K562 (cell line): Measurements from ENCODE around the gene TRMT1. TPM values are rescaled to one million over a fixed set of nuclear protein-coding genes. Genes with fewer than 3 reads are reported as not detected.
A peak's percentile ranks its signal among the peaks of the same experiment; 100 is the strongest.

Experiments
- BDP1 ChIP-seq: IDR thresholded peaks from 3 replicates; pipeline ENCODE4 v1.6.1; 2011; ENCODE audit not compliant: insufficient read length, insufficient read depth
- ETV5 ChIP-seq: sonication (generic); formaldehyde crosslinking; IDR thresholded peaks from 2 replicates; pipeline ENCODE4 v1.4.0; 2020; ENCODE audit warnings: low read depth, mild to moderate bottlenecking, missing genetic modification reagents
- JUN ChIP-seq, 2 experiments: sonication (generic) in 1 of 2; formaldehyde crosslinking in 1 of 2; IDR thresholded peaks; 2 replicates each; pipeline versions ENCODE4 v1.6.1 to v1.8.0; 2012 to 2022; ENCODE audit warnings: borderline replicate concordance in 2 of 2, mild to moderate bottlenecking in 2 of 2, improper control_type of control experiment in 1 of 2, low read depth in 1 of 2, low read length in 1 of 2, missing genetic modification reagents in 1 of 2
- KDM2B ChIP-seq: fragments of 250-450 bp; sonication (Bioruptor Pico); IDR thresholded peaks from 2 replicates; pipeline ENCODE4 v1.8.0; 2021; ENCODE audit warnings: mild to moderate bottlenecking, moderate library complexity
- POLR2AphosphoS2 ChIP-seq: IDR thresholded peaks from 2 replicates; pipeline ENCODE4 v1.6.1; 2012; ENCODE audit warnings: low read length, improper control_type of control experiment
- PTTG1 ChIP-seq: fragments of 450-650 bp; IDR thresholded peaks from 2 replicates; pipeline ENCODE4 v1.6.1; 2016; ENCODE audit warnings: low read depth, mild to moderate bottlenecking, missing genetic modification characterization, missing compliant biosample characterization
- RAD51 ChIP-seq: fragments of 450-650 bp; IDR thresholded peaks from 2 replicates; pipeline ENCODE4 v1.7.1; 2016; ENCODE audit warnings: low read depth, mild to moderate bottlenecking, borderline replicate concordance
- RFX1 ChIP-seq: fragments of 450-650 bp; IDR thresholded peaks from 2 replicates; pipeline ENCODE4 v1.6.1; 2016; ENCODE audit warnings: mild to moderate bottlenecking, moderate library complexity
- SIRT6 ChIP-seq: IDR thresholded peaks from one replicate; pipeline ENCODE4 v1.6.1; 2012; ENCODE audit warnings: low read depth, mild to moderate bottlenecking, control low read depth, inconsistent platforms, low read length, moderate library complexity
- TCFL5 ChIP-seq: fragments of 250-450 bp; sonication (Bioruptor Pico); conservative IDR thresholded peaks from 2 replicates; pipeline ENCODE4 v1.6.1; 2021; ENCODE audit warnings: mild to moderate bottlenecking, moderate library complexity, matching md5 sums
- TRIM28 ChIP-seq: fragments of 450-650 bp; IDR thresholded peaks from 2 replicates; pipeline ENCODE4 v1.6.1; 2017
- U2AF1 ChIP-seq: fragments of 200-400 bp; formaldehyde crosslinking; optimal IDR thresholded peaks from 2 replicates; pipeline ENCODE3; 2017; ENCODE audit warnings: mild to moderate bottlenecking, low read depth, low read length, moderate library complexity
- ZNF23 ChIP-seq: fragments of 250-450 bp; sonication (Bioruptor Pico); IDR thresholded peaks from 2 replicates; pipeline ENCODE4 v1.4.0; 2020; ENCODE audit warnings: mild to moderate bottlenecking
- ZNF431 ChIP-seq: sonication (generic); formaldehyde crosslinking; IDR thresholded peaks from 2 replicates; pipeline ENCODE4 v1.8.0; 2022; ENCODE audit warnings: mild to moderate bottlenecking, missing genetic modification reagents
- ZNF696 ChIP-seq: fragments of 250-450 bp; sonication (Bioruptor Pico); conservative IDR thresholded peaks from 2 replicates; pipeline ENCODE4 v1.4.0; 2020; ENCODE audit warnings: mild to moderate bottlenecking, moderate library complexity
- polyA plus RNA-seq, 8 experiments: library from polyadenylated mRNA; depleted of rRNA in 4 of 8; stranded (reverse) in 5 of 8; unstranded in 3 of 8; fragments of >200 nt; fragmentation: Nextera tagmentation in 2 of 8; fragmentation: Illumina TruSeq in 1 of 8; extraction: Ambion mirVana in 2 of 8; extraction: Trizol in 1 of 8; gene quantifications; 2 replicates each; pipeline versions ENCODE4 v1.2.1 to v1.2.3, GENCODE V29; 2011 to 2014; ENCODE audit warnings: inconsistent platforms in 1 of 8, missing spikeins in 1 of 8
- total RNA-seq, 7 experiments: library from RNA; depleted of rRNA in 6 of 7; stranded (reverse); fragments of >200 nt in 6 of 7; fragmentation: Illumina TruSeq in 2 of 7; extraction: Trizol in 2 of 7; gene quantifications; 2 replicates each; pipeline versions ENCODE4 v1.2.1 to v1.2.3, GENCODE V29; 2011 to 2021; ENCODE audit warnings: low replicate concordance in 1 of 7
- TF ChIP-seq, protein P1 (sequence below): fragments of 250-450 bp; sonication (Bioruptor Pico); IDR thresholded peaks from 2 replicates; pipeline ENCODE4 v1.5.0; 2022; ENCODE audit warnings: mild to moderate bottlenecking
- TF ChIP-seq, protein P2 (sequence below): sonication (generic); formaldehyde crosslinking; IDR thresholded peaks from 2 replicates; pipeline ENCODE4 v1.8.0; 2022; ENCODE audit warnings: mild to moderate bottlenecking, missing genetic modification reagents
- TF ChIP-seq, protein P3 (sequence below): fragments of 450-650 bp; conservative IDR thresholded peaks from 2 replicates; pipeline ENCODE4 v1.6.1; 2016; ENCODE audit warnings: missing genetic modification characterization, low read depth, mild to moderate bottlenecking, control low read depth, missing compliant biosample characterization
- TF ChIP-seq, protein P4 (sequence below): sonication (generic); IDR thresholded peaks from 2 replicates; pipeline ENCODE4 v1.6.1; 2016
- TF ChIP-seq, protein P5 (sequence below): fragments of 250-450 bp; sonication (Bioruptor Pico); IDR thresholded peaks from 2 replicates; pipeline ENCODE4 v1.4.0; 2020; ENCODE audit warnings: mild to moderate bottlenecking, moderate library complexity, borderline replicate concordance

Gene TRMT1
- total and polyA plus RNA-seq, 9 of the 15 experiments (the other 6 are each of a cell fraction or from before 2014, with no cell fraction given): 5.8 to 158 (median 54.3) TPM

DNA sequence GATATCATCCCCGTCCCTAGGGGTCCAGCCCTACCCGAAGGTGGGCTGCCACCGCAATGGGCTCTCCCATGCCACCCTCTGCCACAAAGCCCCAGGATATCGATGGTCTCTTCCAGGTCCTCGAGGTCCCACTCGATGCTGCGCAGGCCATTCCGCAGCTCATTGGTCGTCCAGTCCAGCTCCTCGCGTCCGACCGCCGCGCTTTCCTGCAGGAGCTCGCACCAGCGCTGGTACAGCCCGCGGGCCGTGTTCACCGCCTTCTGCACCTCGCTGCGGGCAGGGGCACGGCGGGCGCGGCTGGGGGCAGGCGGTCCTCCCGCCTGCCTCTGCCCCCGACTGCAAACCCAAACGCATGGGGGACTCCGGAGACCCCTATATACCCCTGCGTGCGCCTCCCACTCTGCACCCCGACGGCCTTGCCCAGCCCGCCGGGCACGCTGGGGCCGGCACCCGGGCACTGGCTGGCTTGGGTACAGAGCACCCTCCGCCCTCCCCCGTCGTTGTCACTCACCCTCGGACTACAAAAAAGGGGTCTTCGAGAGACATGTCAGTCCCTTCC is 33.2 kb upstream of the TRMT1 start (continued):
- TF ChIP-seq, protein P1, sequence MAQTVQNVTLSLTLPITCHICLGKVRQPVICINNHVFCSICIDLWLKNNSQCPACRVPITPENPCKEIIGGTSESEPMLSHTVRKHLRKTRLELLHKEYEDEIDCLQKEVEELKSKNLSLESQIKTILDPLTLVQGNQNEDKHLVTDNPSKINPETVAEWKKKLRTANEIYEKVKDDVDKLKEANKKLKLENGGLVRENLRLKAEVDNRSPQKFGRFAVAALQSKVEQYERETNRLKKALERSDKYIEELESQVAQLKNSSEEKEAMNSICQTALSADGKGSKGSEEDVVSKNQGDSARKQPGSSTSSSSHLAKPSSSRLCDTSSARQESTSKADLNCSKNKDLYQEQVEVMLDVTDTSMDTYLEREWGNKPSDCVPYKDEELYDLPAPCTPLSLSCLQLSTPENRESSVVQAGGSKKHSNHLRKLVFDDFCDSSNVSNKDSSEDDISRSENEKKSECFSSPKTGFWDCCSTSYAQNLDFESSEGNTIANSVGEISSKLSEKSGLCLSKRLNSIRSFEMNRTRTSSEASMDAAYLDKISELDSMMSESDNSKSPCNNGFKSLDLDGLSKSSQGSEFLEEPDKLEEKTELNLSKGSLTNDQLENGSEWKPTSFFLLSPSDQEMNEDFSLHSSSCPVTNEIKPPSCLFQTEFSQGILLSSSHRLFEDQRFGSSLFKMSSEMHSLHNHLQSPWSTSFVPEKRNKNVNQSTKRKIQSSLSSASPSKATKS (CRISPR knock-in tag): no peak
- TF ChIP-seq U2AF1 (no peak), TCFL5 (CRISPR knock-in tag) (no peak), RFX1 (no peak), ETV5 (CRISPR knock-in tag) (no peak), KDM2B (peak; percentile 74), JUN (IDR thresholded peaks at IDR 0.05; ENCODE audit: borderline replicate concordance, low read depth, low read length) (no peak), JUN (CRISPR knock-in tag; IDR thresholded peaks at IDR 0.05; ENCODE audit: borderline replicate concordance) (no peak), PTTG1 (tag) (no peak), ZNF23 (CRISPR knock-in tag) (no peak), SIRT6 (no peak), POLR2AphosphoS2 (no peak), RAD51 (no peak), ZNF431 (CRISPR knock-in tag) (0 out of 2 replicates have a peak, but pooled peaks have one; percentile 11), TRIM28 (no peak), ZNF696 (no peak), BDP1 (no peak)
- TF ChIP-seq, protein P2, sequence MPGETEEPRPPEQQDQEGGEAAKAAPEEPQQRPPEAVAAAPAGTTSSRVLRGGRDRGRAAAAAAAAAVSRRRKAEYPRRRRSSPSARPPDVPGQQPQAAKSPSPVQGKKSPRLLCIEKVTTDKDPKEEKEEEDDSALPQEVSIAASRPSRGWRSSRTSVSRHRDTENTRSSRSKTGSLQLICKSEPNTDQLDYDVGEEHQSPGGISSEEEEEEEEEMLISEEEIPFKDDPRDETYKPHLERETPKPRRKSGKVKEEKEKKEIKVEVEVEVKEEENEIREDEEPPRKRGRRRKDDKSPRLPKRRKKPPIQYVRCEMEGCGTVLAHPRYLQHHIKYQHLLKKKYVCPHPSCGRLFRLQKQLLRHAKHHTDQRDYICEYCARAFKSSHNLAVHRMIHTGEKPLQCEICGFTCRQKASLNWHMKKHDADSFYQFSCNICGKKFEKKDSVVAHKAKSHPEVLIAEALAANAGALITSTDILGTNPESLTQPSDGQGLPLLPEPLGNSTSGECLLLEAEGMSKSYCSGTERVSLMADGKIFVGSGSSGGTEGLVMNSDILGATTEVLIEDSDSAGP: no peak
- TF ChIP-seq, protein P3, sequence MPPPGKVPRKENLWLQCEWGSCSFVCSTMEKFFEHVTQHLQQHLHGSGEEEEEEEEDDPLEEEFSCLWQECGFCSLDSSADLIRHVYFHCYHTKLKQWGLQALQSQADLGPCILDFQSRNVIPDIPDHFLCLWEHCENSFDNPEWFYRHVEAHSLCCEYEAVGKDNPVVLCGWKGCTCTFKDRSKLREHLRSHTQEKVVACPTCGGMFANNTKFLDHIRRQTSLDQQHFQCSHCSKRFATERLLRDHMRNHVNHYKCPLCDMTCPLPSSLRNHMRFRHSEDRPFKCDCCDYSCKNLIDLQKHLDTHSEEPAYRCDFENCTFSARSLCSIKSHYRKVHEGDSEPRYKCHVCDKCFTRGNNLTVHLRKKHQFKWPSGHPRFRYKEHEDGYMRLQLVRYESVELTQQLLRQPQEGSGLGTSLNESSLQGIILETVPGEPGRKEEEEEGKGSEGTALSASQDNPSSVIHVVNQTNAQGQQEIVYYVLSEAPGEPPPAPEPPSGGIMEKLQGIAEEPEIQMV (tag): no peak
- TF ChIP-seq, protein P4, sequence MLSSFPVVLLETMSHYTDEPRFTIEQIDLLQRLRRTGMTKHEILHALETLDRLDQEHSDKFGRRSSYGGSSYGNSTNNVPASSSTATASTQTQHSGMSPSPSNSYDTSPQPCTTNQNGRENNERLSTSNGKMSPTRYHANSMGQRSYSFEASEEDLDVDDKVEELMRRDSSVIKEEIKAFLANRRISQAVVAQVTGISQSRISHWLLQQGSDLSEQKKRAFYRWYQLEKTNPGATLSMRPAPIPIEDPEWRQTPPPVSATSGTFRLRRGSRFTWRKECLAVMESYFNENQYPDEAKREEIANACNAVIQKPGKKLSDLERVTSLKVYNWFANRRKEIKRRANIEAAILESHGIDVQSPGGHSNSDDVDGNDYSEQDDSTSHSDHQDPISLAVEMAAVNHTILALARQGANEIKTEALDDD: no peak
- TF ChIP-seq, protein P5, sequence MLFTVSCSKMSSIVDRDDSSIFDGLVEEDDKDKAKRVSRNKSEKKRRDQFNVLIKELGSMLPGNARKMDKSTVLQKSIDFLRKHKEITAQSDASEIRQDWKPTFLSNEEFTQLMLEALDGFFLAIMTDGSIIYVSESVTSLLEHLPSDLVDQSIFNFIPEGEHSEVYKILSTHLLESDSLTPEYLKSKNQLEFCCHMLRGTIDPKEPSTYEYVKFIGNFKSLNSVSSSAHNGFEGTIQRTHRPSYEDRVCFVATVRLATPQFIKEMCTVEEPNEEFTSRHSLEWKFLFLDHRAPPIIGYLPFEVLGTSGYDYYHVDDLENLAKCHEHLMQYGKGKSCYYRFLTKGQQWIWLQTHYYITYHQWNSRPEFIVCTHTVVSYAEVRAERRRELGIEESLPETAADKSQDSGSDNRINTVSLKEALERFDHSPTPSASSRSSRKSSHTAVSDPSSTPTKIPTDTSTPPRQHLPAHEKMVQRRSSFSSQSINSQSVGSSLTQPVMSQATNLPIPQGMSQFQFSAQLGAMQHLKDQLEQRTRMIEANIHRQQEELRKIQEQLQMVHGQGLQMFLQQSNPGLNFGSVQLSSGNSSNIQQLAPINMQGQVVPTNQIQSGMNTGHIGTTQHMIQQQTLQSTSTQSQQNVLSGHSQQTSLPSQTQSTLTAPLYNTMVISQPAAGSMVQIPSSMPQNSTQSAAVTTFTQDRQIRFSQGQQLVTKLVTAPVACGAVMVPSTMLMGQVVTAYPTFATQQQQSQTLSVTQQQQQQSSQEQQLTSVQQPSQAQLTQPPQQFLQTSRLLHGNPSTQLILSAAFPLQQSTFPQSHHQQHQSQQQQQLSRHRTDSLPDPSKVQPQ (CRISPR knock-in tag): no peak
